ENCODE data around the gene HEXB. TPM values are rescaled to one million over a fixed set of nuclear protein-coding genes. Genes with fewer than 3 reads are reported as not detected.

Gene HEXB
- polyA plus RNA-seq, 1 experiment: 246 TPM

- Histone ChIP-seq H3K4me3 (ENCODE audit: low read depth, low read length) (peak overlapping the region; percentile 93), H3K9me3 (ENCODE audit: control insufficient read depth, insufficient read depth, low read length) (no peaks in the 10 kb centered on the region; the same call in 1 of the 2 replicates), H3K27ac (ENCODE audit: low read depth, low read length) (peak overlapping the region; percentile 11), H3K27me3 (ENCODE audit: control insufficient read depth, insufficient read depth, low read length) (no peaks in the 10 kb centered on the region)
- ChIA-PET CTCF (interaction anchor here (0.6 to 6.9 kb wide), 19 partner anchors 47 to 739 kb away, joined by 3 to 76 read pairs (median 3); no protein-coding TSS in a partner anchor), POLR2A (interaction anchor here (0.9 kb wide), 1 partner anchor 11 kb away, joined by 5 read pairs; no protein-coding TSS in a partner anchor)
- peak; percentile 73 for TF ChIP-seq CTCF (IDR thresholded peaks at IDR 0.05; ENCODE audit: low read depth, low read length)
- peak; percentile 62 for DNase-seq (ENCODE audit: low read depth, low spot score)
These were observed 43.1 kb upstream of the HEXB start for GRCh38 chr5:74641735-74642542.

GRCh38 chr5:74642543-74642863 is 42.5 kb upstream of the HEXB start:
- no peak for DNase-seq (ENCODE audit: low read depth, low spot score)
- no peak overlapping the region for H3K4me3 ChIP-seq (ENCODE audit: low read depth, low read length)
- no peak for TF ChIP-seq CTCF (IDR thresholded peaks at IDR 0.05; ENCODE audit: low read depth, low read length)
- H3K27me3 ChIP-seq (ENCODE audit: control insufficient read depth, insufficient read depth, low read length): no peaks in the 10 kb centered on the region
- CTCF ChIA-PET: interaction anchor here (0.9 to 6.9 kb wide), 11 partner anchors 332 to 740 kb away, joined by 3 to 76 read pairs (median 3); no protein-coding TSS in a partner anchor
- POLR2A ChIA-PET: interaction anchor here (0.9 kb wide), 1 partner anchor 12 kb away, joined by 5 read pairs; no protein-coding TSS in a partner anchor
- no peak overlapping the region for H3K27ac ChIP-seq (ENCODE audit: low read depth, low read length)
- H3K9me3 ChIP-seq (ENCODE audit: control insufficient read depth, insufficient read depth, low read length): no peaks in the 10 kb centered on the region; the same call in 1 of the 2 replicates

GRCh38 chr5:74643111-74643562 is 41.9 kb upstream of the HEXB start:
- Histone ChIP-seq H3K27me3 (ENCODE audit: control insufficient read depth, insufficient read depth, low read length) (no peaks in the 10 kb centered on the region), H3K27ac (ENCODE audit: low read depth, low read length) (peak overlapping the region; percentile 22), H3K4me3 (ENCODE audit: low read depth, low read length) (no peak overlapping the region), H3K9me3 (ENCODE audit: control insufficient read depth, insufficient read depth, low read length) (no peaks in the 10 kb centered on the region; the same call in 1 of the 2 replicates)
- ChIA-PET POLR2A (interaction anchor here (0.9 kb wide), 1 partner anchor 12 kb away, joined by 5 read pairs; no protein-coding TSS in a partner anchor), CTCF (interaction anchor here (1.4 to 6.9 kb wide), 8 partner anchors 332 to 740 kb away, joined by 3 to 76 read pairs (median 4); no protein-coding TSS in a partner anchor)
- no peak for TF ChIP-seq CTCF (IDR thresholded peaks at IDR 0.05; ENCODE audit: low read depth, low read length)
- DNase-seq (ENCODE audit: low read depth, low spot score): peak; percentile 61

- Histone ChIP-seq H3K27ac (ENCODE audit: low read depth, low read length) (no peak overlapping the region), H3K27me3 (ENCODE audit: control insufficient read depth, insufficient read depth, low read length) (no peaks in the 10 kb centered on the region), H3K9me3 (ENCODE audit: control insufficient read depth, insufficient read depth, low read length) (no peaks in the 10 kb centered on the region), H3K4me3 (ENCODE audit: low read depth, low read length) (no peak overlapping the region)
- TF ChIP-seq CTCF (IDR thresholded peaks at IDR 0.05; ENCODE audit: low read depth, low read length): no peak
- ChIA-PET CTCF (interaction anchor here (0.9 to 2.9 kb wide), 4 partner anchors 611 to 1056 kb away, joined by 3 to 25 read pairs (median 4); no protein-coding TSS in a partner anchor), POLR2A (no interaction called here)
- DNase-seq (ENCODE audit: low read depth, low spot score): no peak
These were observed 37.9 kb upstream of the HEXB start for GRCh38 chr5:74647096-74647495.

Measured in AG04450 (cell line).